Esophagus muscularis mucosa (tissue), 4 donors: Measurements from ENCODE around the gene SDHC. TPM values are rescaled to one million over a fixed set of nuclear protein-coding genes. Genes with fewer than 3 reads are reported as not detected.

Experiments used
- DNase-seq: peaks from one replicate; pipeline ENCODE4 v3.0.0-alpha.2; 2017; ENCODE audit errors: extremely low spot score
- H3K27ac ChIP-seq, 4 donors: fragments of 200-600 bp; sonication (generic); replicated peaks in 1 of 4; 1 replicate in 3 of 4; 2 replicates in 1 of 4; pipeline ENCODE4 v1.5.1; 2016 to 2019; ENCODE audit warnings: mild to moderate bottlenecking in 1 of 4
- H3K27me3 ChIP-seq, 4 donors: fragments of 200-600 bp; sonication (generic); one replicate each; pipeline versions ENCODE4 v1.5.1 to v1.6.0; 2016 to 2019
- H3K36me3 ChIP-seq, 4 donors: fragments of 200-600 bp; sonication (generic); one replicate each; pipeline ENCODE4 v1.5.1; 2016 to 2019
- H3K4me1 ChIP-seq, 4 donors: fragments of 200-600 bp; sonication (generic); one replicate each; pipeline ENCODE4 v1.5.1; 2016 to 2019
- H3K4me3 ChIP-seq, 4 donors: fragments of 200-600 bp; sonication (generic); 1 replicate in 2 of 4; 2 replicates in 2 of 4; pipeline ENCODE4 v1.5.1; 2016 to 2019; ENCODE audit warnings: mild to moderate bottlenecking in 4 of 4, moderate library complexity in 1 of 4
- H3K9me3 ChIP-seq, 4 donors: fragments of 200-600 bp; sonication (generic); 1 replicate in 3 of 4; 2 replicates in 1 of 4; pipeline ENCODE4 v1.5.1; 2016 to 2019
- CTCF ChIP-seq, 3 experiments: fragments of 200-600 bp in 2 of 3; fragments of 450-650 bp in 1 of 3; sonication (generic) in 2 of 3; IDR thresholded peaks; one replicate each; pipeline ENCODE4 v1.5.1; 2017 to 2019; ENCODE audit warnings: antibody characterized with exemption in 3 of 3, mild to moderate bottlenecking in 2 of 3, moderate library complexity in 1 of 3
- EP300 ChIP-seq: sonication (generic); formaldehyde crosslinking; IDR thresholded peaks from one replicate; pipeline ENCODE4 v1.6.1; 2017; ENCODE audit warnings: antibody characterized with exemption
- POLR2A ChIP-seq: fragments of 450-650 bp; IDR thresholded peaks from one replicate; pipeline ENCODE4 v1.6.1; 2017; ENCODE audit warnings: antibody characterized with exemption, moderate library complexity, mild to moderate bottlenecking, low read depth
- POLR2AphosphoS5 ChIP-seq, 2 donors: sonication (generic); formaldehyde crosslinking; IDR thresholded peaks; one replicate each; pipeline ENCODE4 v1.6.1; 2017; ENCODE audit warnings: antibody characterized with exemption in 2 of 2
- WGBS: methylation state at CpG from one replicate; pipeline ENCODE4 v1.1.5; 2018; 5-methylcytosine and 5-hydroxymethylcytosine counted together
- intact Hi-C: fragments of 100-400 bp; cut with DNase I; formaldehyde crosslinking; loops from one replicate; pipeline ENCODE4 v1.15.1; 2023
- total RNA-seq, 4 donors: library from RNA; depleted of rRNA; stranded (reverse); fragments of >200 nt; gene quantifications; one replicate each; pipeline versions ENCODE4 v1.1.0 to v1.2.1, GENCODE V29; 2016

SDHC gene
- total RNA-seq, 4 donors from 2014 or later: 18.7 to 64.8 (median 30.1) TPM

DNA sequence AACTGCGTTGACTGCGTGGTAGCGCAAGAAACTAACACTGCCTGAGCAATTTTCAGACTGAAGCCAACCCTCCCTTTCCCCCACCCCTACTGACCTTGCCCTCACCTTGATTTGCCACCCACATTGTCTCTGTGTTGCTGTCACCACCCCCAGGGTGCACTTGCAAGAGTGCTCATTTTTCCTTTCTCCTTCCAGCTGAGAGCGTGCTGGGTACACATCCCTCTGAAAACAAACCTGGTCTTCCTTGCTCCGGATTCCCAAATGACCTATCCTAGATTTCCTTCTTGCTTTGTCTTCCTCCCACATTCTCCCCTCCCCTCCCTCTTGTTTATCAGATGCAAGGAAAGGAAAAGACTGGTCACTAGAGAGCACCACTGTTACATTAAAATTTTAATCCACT is 28.7 kb upstream of the SDHC start:
- WGBS: 65% methylated on average over 5 of the region's 5 CpGs
- no peaks in the 10 kb centered on the region for H3K9me3 ChIP-seq

DNA sequence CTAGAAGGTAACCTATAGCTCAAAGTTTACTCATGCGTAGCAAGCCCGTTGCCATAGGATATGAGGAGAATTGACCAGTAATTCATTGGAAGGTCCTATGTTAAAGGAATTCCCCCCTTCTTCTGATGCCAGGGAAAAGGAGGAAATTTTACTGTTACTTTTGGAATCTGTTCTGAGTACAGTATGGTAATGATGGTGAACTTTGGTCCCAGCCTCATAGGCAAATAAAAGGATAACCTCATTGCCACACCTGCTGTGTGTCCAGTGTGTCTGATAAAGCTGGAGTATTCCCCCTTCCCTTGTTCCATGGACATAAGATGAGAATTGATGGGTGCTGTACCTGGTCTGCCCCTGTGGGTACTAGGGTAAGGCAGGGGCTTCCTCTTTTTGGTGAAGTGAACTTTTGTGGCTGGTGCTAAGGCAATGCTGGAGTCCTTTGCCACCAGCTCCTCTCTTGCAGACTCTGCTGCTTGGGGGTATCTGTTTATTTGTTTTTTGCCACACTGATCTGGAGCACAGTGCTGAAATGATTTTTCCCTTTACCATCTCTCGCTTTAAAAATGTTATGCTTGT is 26.6 kb upstream of the SDHC start:
- Histone ChIP-seq H3K27ac (no peak overlapping the region), H3K36me3 (peaks cover 0 to 11% (median 0%) of the 10 kb centered on the region in 4 donors), H3K9me3 (no peaks in the 10 kb centered on the region), H3K4me1 (peaks cover 0 to 4% (median 0%) of the 10 kb centered on the region in 4 donors), H3K27me3 (no peaks in the 10 kb centered on the region), H3K4me3 (no peak overlapping the region)
- TF ChIP-seq EP300 (no peak), POLR2A (no peak), CTCF (IDR thresholded peaks at IDR 0.05) (no peak), POLR2AphosphoS5 (IDR thresholded peaks at IDR 0.05) (no peak)
- no peak for DNase-seq
- intact Hi-C loops: no loop called here
- 92% methylated on average over 3 of the region's 3 CpGs for WGBS

More for the DNA sequence above, 28.7 kb upstream of the SDHC start:
- TF ChIP-seq CTCF (IDR thresholded peaks at IDR 0.05) (no peak), POLR2AphosphoS5 (IDR thresholded peaks at IDR 0.05) (no peak), EP300 (no peak), POLR2A (no peak)
- Histone ChIP-seq H3K36me3 (peaks cover 0 to 11% (median 0%) of the 10 kb centered on the region in 4 donors), H3K4me1 (peaks cover 0 to 4% (median 0%) of the 10 kb centered on the region in 4 donors), H3K4me3 (no peak overlapping the region), H3K27me3 (no peaks in the 10 kb centered on the region), H3K27ac (no peak overlapping the region)
- DNase-seq: no peak
- intact Hi-C loops: no loop called here

DNA sequence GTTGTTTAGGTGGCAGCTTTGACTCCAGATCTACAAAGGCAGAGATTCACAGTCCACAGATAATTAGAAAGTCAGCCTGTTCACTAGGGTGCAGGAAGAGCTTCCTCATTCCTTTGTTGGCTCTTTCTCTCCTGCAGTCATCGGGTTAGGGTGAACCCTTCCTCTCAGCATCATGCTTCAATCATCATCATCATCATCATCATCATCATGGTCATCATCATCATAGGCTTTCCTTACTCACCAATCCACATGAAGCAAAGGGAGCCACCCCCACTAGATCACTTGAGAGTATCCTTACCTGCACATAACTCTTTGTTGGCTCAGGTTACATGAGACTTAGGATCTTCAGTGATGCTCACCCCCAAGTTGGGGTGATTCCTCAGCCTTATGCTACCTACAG is 23.4 kb upstream of the SDHC start:
- Histone ChIP-seq H3K27me3 (no peaks in the 10 kb centered on the region), H3K9me3 (no peaks in the 10 kb centered on the region), H3K4me1 (peaks cover 0 to 4% (median 0%) of the 10 kb centered on the region in 4 donors), H3K36me3 (no peaks in the 10 kb centered on the region), H3K27ac (no peak overlapping the region), H3K4me3 (no peak overlapping the region)
- no peak for DNase-seq
- intact Hi-C loops: loop anchor here (2.0 kb wide), 1 partner anchor 64 kb away; the partner anchor contains the start of gene TOMM40L
- TF ChIP-seq CTCF (IDR thresholded peaks at IDR 0.05) (no peak), POLR2A (no peak), EP300 (no peak), POLR2AphosphoS5 (IDR thresholded peaks at IDR 0.05) (no peak)
- 96% methylated on average over 1 of the region's 1 CpG for WGBS

- Histone ChIP-seq H3K4me1 (no peaks in the 10 kb centered on the region), H3K27ac (no peak overlapping the region), H3K36me3 (no peaks in the 10 kb centered on the region), H3K4me3 (no peak overlapping the region), H3K9me3 (no peaks in the 10 kb centered on the region), H3K27me3 (no peaks in the 10 kb centered on the region)
- intact Hi-C loops: no loop called here
- no peak for DNase-seq
- no peak for TF ChIP-seq POLR2A
- TF ChIP-seq POLR2AphosphoS5 (IDR thresholded peaks at IDR 0.05): no peak
- no peak for TF ChIP-seq EP300
- no peak for TF ChIP-seq CTCF (IDR thresholded peaks at IDR 0.05)
Observed at GRCh38 chr1:161297415-161297814, 16.8 kb upstream of the SDHC start.

DNA sequence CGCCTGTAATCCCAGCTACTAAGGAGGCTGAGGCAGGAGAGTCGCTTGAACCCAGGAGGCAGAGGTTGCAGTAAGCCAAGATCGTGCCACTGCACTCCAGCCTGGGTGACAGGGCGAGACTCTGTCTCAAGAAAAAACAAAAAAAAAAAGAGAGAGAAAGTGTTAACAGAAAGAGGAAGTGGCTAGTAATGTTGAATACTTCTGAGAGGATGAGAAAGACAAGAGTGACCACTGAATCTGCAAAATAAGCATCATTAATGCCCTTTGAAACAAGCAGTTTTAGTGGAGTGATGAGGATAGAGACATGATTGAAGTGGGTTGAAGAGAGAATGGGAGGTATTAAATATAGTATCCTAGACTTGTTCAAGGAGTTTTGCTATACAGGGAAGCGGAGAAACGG is 16.1 kb upstream of the SDHC start:
- Histone ChIP-seq H3K27me3 (no peaks in the 10 kb centered on the region), H3K27ac (no peak overlapping the region), H3K4me3 (no peak overlapping the region), H3K36me3 (no peaks in the 10 kb centered on the region), H3K4me1 (no peaks in the 10 kb centered on the region), H3K9me3 (no peaks in the 10 kb centered on the region)
- TF ChIP-seq POLR2AphosphoS5 (IDR thresholded peaks at IDR 0.05) (no peak), POLR2A (no peak), CTCF (IDR thresholded peaks at IDR 0.05) (no peak)
- intact Hi-C loops: no loop called here
- no peak for DNase-seq
- WGBS: 84% methylated on average over 6 of the region's 6 CpGs
